Endothelial cell of umbilical vein (primary cell): ENCODE results near the gene DPF3. TPM values are rescaled to one million over a fixed set of nuclear protein-coding genes. Genes with fewer than 3 reads are reported as not detected.

Experiments used
- BruUV-seq: library from RNA; stranded (reverse); fragments of 400-500 nt; replicated peaks from 2 replicates; lab custom pipeline; 2021; lab: Mats Ljungman, UMichigan
- CTCF ChIA-PET: fragments of 300-600, 350-600 bp; sonication (Branson Sonifier 250); formaldehyde crosslinking; loops from one replicate; lab custom pipeline; 2021; ENCODE audit warnings: antibody characterized with exemption, inconsistent platforms; lab: Charles Lee
- POLR2A ChIA-PET: fragments of 300-600, 350-600 bp; sonication (Branson Sonifier 250); formaldehyde crosslinking; loops from one replicate; lab custom pipeline; 2021; ENCODE audit warnings: antibody characterized with exemption, inconsistent platforms; lab: Charles Lee
- DNase-seq: peaks from one replicate; pipeline ENCODE4 v3.0.0-alpha.2; 2011; ENCODE audit warnings: low read depth, low spot score
- FAIRE-seq: peaks from 2 replicates; lab custom pipeline; 2011; peaks lifted over from hg19 to GRCh38; lab: Jason Lieb, UNC
- H2AFZ ChIP-seq: 2 replicates; pipeline ENCODE4 v1.6.0; 2012; ENCODE audit warnings: low read depth, low read length, control low read depth, inconsistent platforms
- H3K27ac ChIP-seq: 2 replicates; pipeline ENCODE4 v1.5.1; 2011; ENCODE audit warnings: low read depth, mild to moderate bottlenecking, control low read depth, low read length, moderate library complexity; ENCODE audit not compliant: insufficient read depth
- H3K27me3 ChIP-seq, 2 experiments: 2 replicates each; pipeline versions ENCODE4 v1.6.0 to v1.6.1; 2011; ENCODE audit warnings: low read length in 2 of 2, mixed read lengths in 1 of 2; ENCODE audit not compliant: control insufficient read depth in 2 of 2, insufficient read depth in 2 of 2
- H3K36me3 ChIP-seq, 2 experiments: 2 replicates in 1 of 2; 3 replicates in 1 of 2; pipeline ENCODE4 v1.5.1; 2011; ENCODE audit warnings: low read length in 2 of 2, mild to moderate bottlenecking in 1 of 2, moderate library complexity in 1 of 2; ENCODE audit not compliant: control insufficient read depth in 2 of 2, insufficient read depth in 2 of 2; ENCODE audit errors: extremely low read depth in 1 of 2
- H3K4me1 ChIP-seq: 3 replicates; pipeline ENCODE4 v1.5.1; 2011; ENCODE audit warnings: mild to moderate bottlenecking, low read length; ENCODE audit not compliant: control insufficient read depth, insufficient read depth; ENCODE audit errors: extremely low read depth
- H3K4me2 ChIP-seq: 2 replicates; pipeline ENCODE4 v1.6.1; 2011; ENCODE audit warnings: low read length, control low read depth, mixed read lengths; ENCODE audit not compliant: insufficient read depth
- H3K4me3 ChIP-seq, 3 experiments: fragments of 200-600 bp in 1 of 3; sonication (generic), shearing (Covaris generic) in 1 of 3; replicated peaks in 1 of 3; 2 replicates each; pipeline ENCODE4 v1.5.1; 2011 to 2016; ENCODE audit warnings: control low read depth in 3 of 3, low read length in 3 of 3, mild to moderate bottlenecking in 2 of 3, inconsistent platforms in 1 of 3, low read depth in 1 of 3, moderate library complexity in 1 of 3; ENCODE audit not compliant: insufficient read depth in 1 of 3
- H3K79me2 ChIP-seq: 2 replicates; pipeline ENCODE4 v1.6.0; 2012; ENCODE audit warnings: low read length, inconsistent platforms; ENCODE audit not compliant: control insufficient read depth, insufficient read depth
- H3K9ac ChIP-seq: replicated peaks from 2 replicates; pipeline ENCODE3; 2011; ENCODE audit warnings: low read length, control low read depth; ENCODE audit not compliant: insufficient read depth; ENCODE audit errors: extremely low read depth
- H3K9me1 ChIP-seq: replicated peaks from 3 replicates; pipeline ENCODE4 v1.6.0; 2011; ENCODE audit warnings: mild to moderate bottlenecking, low read length; ENCODE audit not compliant: control insufficient read depth, insufficient read depth; ENCODE audit errors: extremely low read depth
- H3K9me3 ChIP-seq: replicated peaks from 2 replicates; pipeline ENCODE4 v1.5.1; 2012; ENCODE audit warnings: low read length, inconsistent platforms; ENCODE audit not compliant: control insufficient read depth, insufficient read depth
- H4K20me1 ChIP-seq: replicated peaks from 2 replicates; pipeline ENCODE3; 2011; ENCODE audit warnings: mild to moderate bottlenecking, low read length; ENCODE audit not compliant: control insufficient read depth, insufficient read depth; ENCODE audit errors: extremely low read depth
- CTCF ChIP-seq, 2 donors: IDR thresholded peaks; 1 replicate in 1 of 2; 2 replicates in 1 of 2; pipeline ENCODE4 v1.5.1; 2011; ENCODE audit warnings: low read length in 2 of 2, mild to moderate bottlenecking in 2 of 2, moderate library complexity in 2 of 2, control low read depth in 1 of 2, inconsistent platforms in 1 of 2, low read depth in 1 of 2; ENCODE audit not compliant: insufficient read depth in 1 of 2; ENCODE audit errors: extremely low read depth in 1 of 2
- EZH2 ChIP-seq: IDR thresholded peaks from 2 replicates; pipeline ENCODE4 v1.6.1; 2012; ENCODE audit warnings: borderline replicate concordance, low read depth, mild to moderate bottlenecking, moderate library complexity, low read length, inconsistent platforms; ENCODE audit not compliant: severe bottlenecking
- FOS ChIP-seq: IDR thresholded peaks from 2 replicates; pipeline ENCODE4 v1.6.1; 2011; ENCODE audit warnings: mild to moderate bottlenecking, low read length, moderate library complexity, borderline replicate concordance; ENCODE audit not compliant: insufficient read depth
- GATA2 ChIP-seq: IDR thresholded peaks from 2 replicates; pipeline ENCODE4 v1.7.0; 2011; ENCODE audit warnings: low read depth, mild to moderate bottlenecking, moderate library complexity, mixed read lengths, low read length; ENCODE audit not compliant: insufficient read length, insufficient read depth
- JUN ChIP-seq: IDR thresholded peaks from 2 replicates; pipeline ENCODE4 v1.6.1; 2011; ENCODE audit warnings: borderline replicate concordance, low read depth; ENCODE audit not compliant: insufficient read length, insufficient read depth
- MAX ChIP-seq: IDR thresholded peaks from 2 replicates; pipeline ENCODE4 v1.6.1; 2011; ENCODE audit not compliant: insufficient read depth, insufficient read length
- MYC ChIP-seq: IDR thresholded peaks from one replicate; pipeline ENCODE4 v1.6.1; 2011; ENCODE audit warnings: mild to moderate bottlenecking, low read depth, low read length
- POLR2A ChIP-seq: IDR thresholded peaks from 2 replicates; pipeline ENCODE4 v1.6.1; 2012; ENCODE audit warnings: low read depth, mild to moderate bottlenecking, control low read depth, low read length
- POLR2AphosphoS5 ChIP-seq: IDR thresholded peaks from 2 replicates; pipeline ENCODE4 v1.6.1; 2012; ENCODE audit warnings: low read depth, mild to moderate bottlenecking, control low read depth, low read length, moderate library complexity; ENCODE audit not compliant: insufficient read depth
- dilution Hi-C: fragments of 300-500 bp; cut with MboI; formaldehyde crosslinking; loops from one replicate; pipeline ENCODE4 v1.15.0; 2019; ENCODE audit warnings: low sequenced_read_pairs; ENCODE audit not compliant: extremely low pct_ligation_motif_present
- intact Hi-C: fragments of 100-400 bp; cut with micrococcal nuclease; formaldehyde crosslinking; loops from one replicate; pipeline ENCODE4 v1.10.0; 2022
- polyA plus RNA-seq, 4 experiments: library from polyadenylated mRNA; depleted of rRNA in 3 of 4; stranded (reverse) in 3 of 4; unstranded in 1 of 4; fragments of >200 nt; gene quantifications; 2 replicates each; pipeline versions ENCODE4 v1.2.1 to v1.2.3, GENCODE V29; 2011 to 2012; ENCODE audit warnings: missing spikeins in 1 of 4
- total RNA-seq: library from RNA; stranded (reverse); gene quantifications from 2 replicates; pipeline ENCODE4 v1.2.3, GENCODE V29; 2021

DPF3 gene
- total and polyA plus RNA-seq, 2 donors (not counting 3 experiments of a cell fraction or from before 2014, with no cell fraction given): 2.4 to 3.5 TPM

- no TSS peak for BruUV-seq
- no peaks in the 10 kb centered on the region for H3K36me3 ChIP-seq
- no peaks in the 10 kb centered on the region for H3K27me3 ChIP-seq
- H3K9me1 ChIP-seq: no peaks in the 10 kb centered on the region
- no peak overlapping the region for H3K27ac ChIP-seq
- no peak overlapping the region for H3K9ac ChIP-seq
- ChIA-PET POLR2A (no interaction called here), CTCF (no interaction called here)
- DNase-seq (no peak), FAIRE-seq (no peak)
- intact Hi-C loops (no loop called here), dilution Hi-C loops (no loop called here)
- TF ChIP-seq JUN (no peak), MYC (no peak), FOS (no peak), CTCF (IDR thresholded peaks at IDR 0.05; ENCODE audit: extremely low read depth in 1 of 2, insufficient read depth in 1 of 2, low read depth in 1 of 2, low read length in 2 of 2) (no peak), EZH2 (no peak), GATA2 (no peak), MAX (no peak), POLR2AphosphoS5 (no peak), POLR2A (no peak)
- H3K4me3 ChIP-seq: no peak overlapping the region
- no peaks in the 10 kb centered on the region for H4K20me1 ChIP-seq
- no peak overlapping the region for H3K4me2 ChIP-seq
- no peak overlapping the region for H2AFZ ChIP-seq
- H3K79me2 ChIP-seq: no peaks in the 10 kb centered on the region
- H3K9me3 ChIP-seq: no peaks in the 10 kb centered on the region
- H3K4me1 ChIP-seq: peaks cover 10% of the 10 kb centered on the region
These were observed 289.8 kb downstream of the DPF3 start for GRCh38 chr14:72604133-72604532.
